HepG2 (cell line): ENCODE data around the gene UBC. TPM values are rescaled to one million over a fixed set of nuclear protein-coding genes. Genes with fewer than 3 reads are reported as not detected.

Source experiments
- ATAC-seq: fragments of 200-7000 bp; cut with Tn5 transposase; 3 replicates; pipeline ENCODE4 v1.9.1; 2020; ENCODE audit warnings: mild to moderate bottlenecking, moderate library complexity
- BruUV-seq: library from RNA; stranded (reverse); fragments of 400-500 nt; replicated peaks from 2 replicates; lab custom pipeline; 2021; lab: Mats Ljungman, UMichigan
- CTCF ChIA-PET: fragments of 300-600 bp; formaldehyde crosslinking; extraction: SDS; loops from one replicate; lab custom pipeline; 2021; ENCODE audit warnings: low total read pairs, inconsistent platforms, low intra/inter-chr PET ratio; lab: Yijun Ruan, JAX
- POLR2A ChIA-PET: fragments of 350-600 bp; sonication (Branson Sonifier 250); formaldehyde crosslinking; loops from one replicate; lab custom pipeline; 2020; ENCODE audit warnings: antibody characterized with exemption, inconsistent platforms; lab: Yijun Ruan, JAX
- DNase-seq: peaks from one replicate; pipeline ENCODE4 v3.0.0-alpha.2; 2015; ENCODE audit warnings: low spot score
- FAIRE-seq: peaks from 3 replicates; lab custom pipeline; 2011; peaks lifted over from hg19 to GRCh38; lab: Jason Lieb, UNC
- H2AFZ ChIP-seq: one replicate; pipeline ENCODE4 v1.6.1; 2011; ENCODE audit warnings: low read length, inconsistent platforms
- H3K27ac ChIP-seq: fragments of 300-600 bp; 3 replicates; pipeline ENCODE4 v1.8.0; 2011; ENCODE audit warnings: mixed run types, mild to moderate bottlenecking, mixed read lengths, low read length, inconsistent platforms; ENCODE audit not compliant: insufficient read depth; ENCODE audit errors: extremely low read length
- H3K27me3 ChIP-seq, 2 experiments: fragments of 200-600 bp in 1 of 2; 2 replicates in 1 of 2; 3 replicates in 1 of 2; pipeline versions ENCODE4 v1.6.0 to v1.8.0; 2011; ENCODE audit warnings: low read length in 2 of 2, mild to moderate bottlenecking in 2 of 2, moderate library complexity in 2 of 2, inconsistent platforms in 1 of 2; ENCODE audit not compliant: insufficient read depth in 2 of 2, control insufficient read depth in 1 of 2
- H3K36me3 ChIP-seq, 2 experiments: fragments of 200-600 bp in 1 of 2; replicated peaks in 1 of 2; 2 replicates in 1 of 2; 3 replicates in 1 of 2; pipeline versions ENCODE4 v1.5.1 to v1.8.0; 2011; ENCODE audit warnings: low read length in 2 of 2, inconsistent platforms in 1 of 2; ENCODE audit not compliant: insufficient read depth in 2 of 2, control insufficient read depth in 1 of 2
- H3K4me1 ChIP-seq: 2 replicates; pipeline ENCODE4 v1.5.1; 2012; ENCODE audit warnings: low read length, inconsistent platforms; ENCODE audit not compliant: insufficient read depth
- H3K4me2 ChIP-seq: 2 replicates; pipeline ENCODE4 v1.6.0; 2011; ENCODE audit warnings: low read depth, low read length, inconsistent platforms
- H3K4me3 ChIP-seq, 3 experiments: fragments of 200-600 bp in 1 of 3; sonication (generic), shearing (Covaris generic) in 1 of 3; replicated peaks in 1 of 3; 2 replicates each; pipeline ENCODE4 v1.5.1; 2011 to 2016; ENCODE audit warnings: low read length in 3 of 3, inconsistent platforms in 2 of 3, low read depth in 2 of 3, mild to moderate bottlenecking in 2 of 3, control low read depth in 1 of 3, mixed read lengths in 1 of 3; ENCODE audit not compliant: insufficient read depth in 1 of 3
- H3K79me2 ChIP-seq: one replicate; pipeline ENCODE4 v1.6.1; 2011; ENCODE audit warnings: low read length, inconsistent platforms; ENCODE audit not compliant: insufficient read depth
- H3K9ac ChIP-seq: 2 replicates; pipeline ENCODE4 v1.6.0; 2011; ENCODE audit warnings: mild to moderate bottlenecking, low read depth, low read length, inconsistent platforms; ENCODE audit not compliant: insufficient read depth
- H3K9me3 ChIP-seq: 2 replicates; pipeline ENCODE4 v1.5.1; 2012; ENCODE audit warnings: mild to moderate bottlenecking, low read length
- H4K20me1 ChIP-seq: 2 replicates; pipeline ENCODE4 v1.6.0; 2011; ENCODE audit warnings: inconsistent platforms, mild to moderate bottlenecking, low read length, moderate library complexity; ENCODE audit not compliant: insufficient read depth
- ATF2 ChIP-seq: sonication (generic); formaldehyde crosslinking; IDR thresholded peaks from 2 replicates; pipeline ENCODE4 v1.4.0; 2020; ENCODE audit warnings: missing genetic modification reagents
- CHD4 ChIP-seq: fragments of 200-600 bp; sonication (generic); IDR thresholded peaks from 2 replicates; pipeline ENCODE4 v1.7.0; 2017; ENCODE audit warnings: mild to moderate bottlenecking, low read length, borderline replicate concordance
- KDM1A ChIP-seq: IDR thresholded peaks from 2 replicates; pipeline ENCODE4 v1.6.1; 2016; ENCODE audit warnings: missing compliant biosample characterization
- MAFF ChIP-seq: IDR thresholded peaks from 2 replicates; pipeline ENCODE4 v1.6.1; 2011; ENCODE audit warnings: low read depth, low read length, improper control_type of control experiment
- REL ChIP-seq: sonication (generic); formaldehyde crosslinking; conservative IDR thresholded peaks from 2 replicates; pipeline ENCODE4 v1.8.0; 2022; ENCODE audit warnings: mild to moderate bottlenecking, missing genetic modification reagents, moderate library complexity
- RNF2 ChIP-seq: fragments of 450-650 bp; conservative IDR thresholded peaks from 2 replicates; pipeline ENCODE4 v1.6.1; 2016; ENCODE audit warnings: low read depth
- UBTF ChIP-seq: sonication (generic); formaldehyde crosslinking; IDR thresholded peaks from 2 replicates; pipeline ENCODE4 v1.4.0; 2020; ENCODE audit warnings: mild to moderate bottlenecking, missing genetic modification reagents
- ZBTB10 ChIP-seq: sonication (generic); formaldehyde crosslinking; IDR thresholded peaks from 2 replicates; pipeline ENCODE4 v1.4.0; 2020; ENCODE audit warnings: missing genetic modification reagents, borderline replicate concordance
- ZMYM3 ChIP-seq: sonication (generic); formaldehyde crosslinking; IDR thresholded peaks from 2 replicates; pipeline ENCODE4 v1.5.1; 2020; ENCODE audit warnings: mild to moderate bottlenecking, missing genetic modification reagents
- ZNF34 ChIP-seq: sonication (generic); formaldehyde crosslinking; IDR thresholded peaks from 2 replicates; pipeline ENCODE4 v1.4.0; 2020; ENCODE audit warnings: mild to moderate bottlenecking, missing genetic modification reagents, borderline replicate concordance
- ZNF629 ChIP-seq: sonication (generic); formaldehyde crosslinking; conservative IDR thresholded peaks from 2 replicates; pipeline ENCODE4 v1.5.0; 2020; ENCODE audit warnings: missing genetic modification reagents
- WGBS: methylation state at CpG from one replicate; pipeline ENCODE4 v1.1.6; 2017; ENCODE audit warnings: low lambda C conversion rate; 5-methylcytosine and 5-hydroxymethylcytosine counted together
- in situ Hi-C: cut with HindIII; loops from 2 replicates; pipeline ENCODE4 v1.10.0; 2017; ENCODE audit warnings: low pct_unique_long_range_greater_than_20kb; ENCODE audit not compliant: extremely low pct_ligation_motif_present
- intact Hi-C: fragments of 100-400 bp; cut with micrococcal nuclease; formaldehyde crosslinking; loops from one replicate; pipeline ENCODE4 v1.10.0; 2022; ENCODE audit not compliant: unreplicated experiment
- polyA plus RNA-seq, 8 experiments: library from polyadenylated mRNA; depleted of rRNA in 3 of 8; stranded (reverse) in 7 of 8; unstranded in 1 of 8; fragments of >200 nt; fragmentation: Illumina TruSeq in 4 of 8; extraction: Trizol in 4 of 8; gene quantifications; 2 replicates each; pipeline versions ENCODE4 v1.2.1 to v1.2.3, GENCODE V29; 2011 to 2016; ENCODE audit warnings: low read depth in 4 of 8, missing spikeins in 1 of 8, mixed read lengths in 1 of 8; ENCODE audit not compliant: insufficient read depth in 1 of 8
- total RNA-seq, 5 experiments: library from RNA; depleted of rRNA; stranded (reverse); fragments of >200 nt; fragmentation: Illumina TruSeq; extraction: Trizol; gene quantifications; 2 replicates each; pipeline ENCODE4 v1.2.3, GENCODE V29; 2016; ENCODE audit warnings: low read depth in 1 of 5

The UBC gene
- total and polyA plus RNA-seq, 2 of the 13 experiments (the other 11 are each of a cell fraction or from before 2014, with no cell fraction given) = 805 to 1,432 TPM

- no peaks in the 10 kb centered on the region for H3K36me3 ChIP-seq
- no peaks in the 10 kb centered on the region for H3K9me3 ChIP-seq
- no peaks in the 10 kb centered on the region for H3K27me3 ChIP-seq
- ChIA-PET POLR2A (no interaction called here), CTCF (no interaction called here)
- H4K20me1 ChIP-seq = no peaks in the 10 kb centered on the region
- FAIRE-seq (no peak), DNase-seq (no peak), ATAC-seq (no peak)
- H3K9ac ChIP-seq = no peak overlapping the region
- TF ChIP-seq ZNF629 = peak; percentile 92
- 0 out of 2 replicates have a peak, but pooled peaks have one; percentile 47 for TF ChIP-seq KDM1A
- TF ChIP-seq CHD4 = 0 out of 2 replicates have a peak, but pooled peaks have one; percentile 40
- TF ChIP-seq ZMYM3 (CRISPR knock-in tag) = 0 out of 2 replicates have a peak, but pooled peaks have one; percentile 20
- TF ChIP-seq REL (CRISPR knock-in tag) = no peak
- TF ChIP-seq MAFF = no peak
- H2AFZ ChIP-seq = no peak overlapping the region
- in situ Hi-C loops (no loop called here), intact Hi-C loops (no loop called here)
- H3K27ac ChIP-seq = no peak overlapping the region
- H3K4me1 ChIP-seq = peaks cover 84% of the 10 kb centered on the region
- 89% methylated on average over 4 of the region's 4 CpGs for WGBS
- no peaks in the 10 kb centered on the region for H3K79me2 ChIP-seq
- H3K4me3 ChIP-seq = no peak overlapping the region
- no TSS peak for BruUV-seq
- no peak overlapping the region for H3K4me2 ChIP-seq
These were observed 40.3 kb downstream of the UBC start for GRCh38 chr12:124874188-124874587.

GRCh38 chr12:124872068-124872719, 42.3 kb downstream of the UBC start:
- Histone ChIP-seq H3K27me3 (no peaks in the 10 kb centered on the region), H3K27ac (peak overlapping the region; percentile 12), H3K4me3 (peak overlapping the region; percentile 19 to 52 (median 35)), H3K79me2 (no peaks in the 10 kb centered on the region), H2AFZ (no peak overlapping the region), H3K9me3 (no peaks in the 10 kb centered on the region), H3K4me1 (peaks cover 85% of the 10 kb centered on the region), H3K9ac (peak overlapping the region; percentile 31), H3K36me3 (no peaks in the 10 kb centered on the region), H3K4me2 (peak overlapping the region; percentile 72), H4K20me1 (no peaks in the 10 kb centered on the region)
- FAIRE-seq (no peak), ATAC-seq (peak; percentile 67), DNase-seq (no peak)
- BruUV-seq = no TSS peak
- ChIA-PET CTCF (no interaction called here), POLR2A (interaction anchor here (0.9 to 2.7 kb wide), 9 partner anchors 8 to 45 kb away, joined by 3 to 12 read pairs (median 4); partner anchors contain the start of genes SCARB1 and UBC)
- intact Hi-C loops (no loop called here), in situ Hi-C loops (no loop called here)
- 13% methylated on average over 9 of the region's 11 CpGs for WGBS
- no peak for TF ChIP-seq ZBTB10 (CRISPR knock-in tag)
- TF ChIP-seq ZNF34 (CRISPR knock-in tag) = no peak
- no peak for TF ChIP-seq RNF2
- TF ChIP-seq UBTF (CRISPR knock-in tag) = no peak
- no peak for TF ChIP-seq ATF2 (CRISPR knock-in tag)
